Ovary (tissue), 3 donors: ENCODE data around the gene MRPS2.

ENCODE experiments used
- EP300 ChIP-seq: sonication (generic); formaldehyde crosslinking; IDR thresholded peaks from one replicate; pipeline ENCODE4 v1.6.1; 2017; ENCODE audit warnings: antibody characterized with exemption
- TF ChIP-seq, protein P1 (sequence below), 3 donors: fragments of 450-650 bp in 2 of 3; fragments of 200-600 bp in 1 of 3; IDR thresholded peaks; one replicate each; pipeline versions ENCODE4 v1.5.1 to v1.8.0; 2016 to 2022; ENCODE audit warnings: antibody characterized with exemption in 3 of 3, mild to moderate bottlenecking in 1 of 3
- donor health status: DM: no; HTN: no; CAD: no.

DNA sequence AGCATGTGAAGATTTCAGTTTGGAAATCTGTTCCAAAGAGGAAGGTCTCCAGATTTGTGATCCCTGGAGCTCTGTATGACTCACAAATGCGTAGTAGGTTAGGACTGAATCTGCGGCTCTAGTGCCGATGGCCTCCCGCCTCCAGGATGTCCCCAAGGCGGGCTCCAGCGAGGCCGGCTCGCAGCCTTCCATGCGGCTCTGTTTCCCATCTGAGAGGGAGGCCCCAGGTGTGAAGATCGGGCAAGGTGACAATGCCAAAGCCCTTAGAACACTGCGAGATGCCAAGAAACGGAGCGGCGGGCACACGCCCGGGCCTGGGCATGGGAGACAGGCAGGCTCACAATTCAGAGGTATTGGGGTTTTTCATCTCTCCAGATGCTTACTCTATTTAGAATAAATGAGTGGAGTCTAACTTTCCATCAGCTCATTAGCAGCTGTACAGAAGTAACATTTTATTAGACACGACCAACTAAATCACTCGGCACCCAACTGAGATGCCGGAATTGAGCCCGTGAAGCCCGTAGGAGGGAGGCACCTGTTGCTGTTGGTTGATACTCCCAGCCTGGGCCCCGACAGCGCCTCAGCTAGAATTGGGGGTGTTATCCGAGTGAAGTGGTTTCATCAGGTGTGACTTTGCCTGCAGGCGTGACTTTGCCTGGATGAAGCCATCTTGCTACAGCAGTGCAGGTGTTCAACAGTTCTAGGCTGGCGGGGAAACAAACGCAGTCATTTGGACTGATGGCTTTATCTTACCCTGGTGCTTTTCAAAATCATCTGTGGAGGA is 7.4 kb upstream of the MRPS2 start:
- TF ChIP-seq EP300: no peak
- TF ChIP-seq, protein P1, sequence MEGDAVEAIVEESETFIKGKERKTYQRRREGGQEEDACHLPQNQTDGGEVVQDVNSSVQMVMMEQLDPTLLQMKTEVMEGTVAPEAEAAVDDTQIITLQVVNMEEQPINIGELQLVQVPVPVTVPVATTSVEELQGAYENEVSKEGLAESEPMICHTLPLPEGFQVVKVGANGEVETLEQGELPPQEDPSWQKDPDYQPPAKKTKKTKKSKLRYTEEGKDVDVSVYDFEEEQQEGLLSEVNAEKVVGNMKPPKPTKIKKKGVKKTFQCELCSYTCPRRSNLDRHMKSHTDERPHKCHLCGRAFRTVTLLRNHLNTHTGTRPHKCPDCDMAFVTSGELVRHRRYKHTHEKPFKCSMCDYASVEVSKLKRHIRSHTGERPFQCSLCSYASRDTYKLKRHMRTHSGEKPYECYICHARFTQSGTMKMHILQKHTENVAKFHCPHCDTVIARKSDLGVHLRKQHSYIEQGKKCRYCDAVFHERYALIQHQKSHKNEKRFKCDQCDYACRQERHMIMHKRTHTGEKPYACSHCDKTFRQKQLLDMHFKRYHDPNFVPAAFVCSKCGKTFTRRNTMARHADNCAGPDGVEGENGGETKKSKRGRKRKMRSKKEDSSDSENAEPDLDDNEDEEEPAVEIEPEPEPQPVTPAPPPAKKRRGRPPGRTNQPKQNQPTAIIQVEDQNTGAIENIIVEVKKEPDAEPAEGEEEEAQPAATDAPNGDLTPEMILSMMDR (IDR thresholded peaks at IDR 0.05): no peak
